HCT116 (cell line): ENCODE data around the gene NPEPL1. TPM values are rescaled to one million over a fixed set of nuclear protein-coding genes. Genes with fewer than 3 reads are reported as not detected.

Source experiments
- ATAC-seq: fragments of 200-7000 bp; cut with Tn5 transposase; 2 replicates; pipeline ENCODE4 v1.9.1; 2020; ENCODE audit warnings: mild to moderate bottlenecking, moderate library complexity
- BruUV-seq: library from RNA; stranded (reverse); fragments of 400-500 nt; replicated peaks from 2 replicates; lab custom pipeline; 2021; lab: Mats Ljungman, UMichigan
- CTCF ChIA-PET: fragments of 300-600 bp; sonication (Branson Sonifier 250); formaldehyde crosslinking; loops from one replicate; lab custom pipeline; 2021; ENCODE audit warnings: antibody characterized with exemption; lab: Charles Lee
- POLR2A ChIA-PET: fragments of 300-600, 350-600 bp; sonication (Branson Sonifier 250); formaldehyde crosslinking; loops from one replicate; lab custom pipeline; 2021; ENCODE audit warnings: antibody characterized with exemption; lab: Charles Lee
- RAD21 ChIA-PET, 2 experiments: fragments of 300-600 bp; sonication (Branson Sonifier 250); formaldehyde crosslinking; loops; one replicate each; lab custom pipeline; 2023; ENCODE audit warnings: low total read pairs in 2 of 2; ENCODE audit not compliant: uncharacterized antibody in 2 of 2, unreplicated experiment in 2 of 2, low non-redundant PET in 1 of 2; lab: Charles Lee
- DNase-seq: peaks from one replicate; pipeline ENCODE4 v3.0.0-alpha.2; 2010; ENCODE audit warnings: low read depth, low spot score
- H2AFZ ChIP-seq: fragments of 200-600 bp; shearing (Covaris generic), sonication (generic); 2 replicates; pipeline ENCODE4 v1.6.1; 2017; ENCODE audit warnings: low read depth, mixed run types, mixed read lengths, antibody characterized with exemption, low read length; ENCODE audit not compliant: poor library complexity, severe bottlenecking
- H3K27ac ChIP-seq: 2 replicates; pipeline ENCODE4 v1.5.1; 2012; ENCODE audit warnings: low read depth, low read length
- H3K27me3 ChIP-seq: fragments of 200-600 bp; sonication (generic); 2 replicates; pipeline ENCODE4 v1.6.1; 2016; ENCODE audit warnings: mixed run types, low read length, mixed read lengths; ENCODE audit not compliant: insufficient read depth
- H3K36me3 ChIP-seq, 2 experiments: fragments of 200-500 bp in 1 of 2; fragments of 200-600 bp in 1 of 2; sonication (Bioruptor generic) in 1 of 2; sonication (generic) in 1 of 2; 2 replicates each; pipeline versions ENCODE4 v1.5.1 to v1.6.1; 2014 to 2016; ENCODE audit warnings: low read length in 2 of 2, inconsistent platforms in 1 of 2, mixed read lengths in 1 of 2, mixed run types in 1 of 2; ENCODE audit not compliant: insufficient read depth in 2 of 2, control insufficient read depth in 1 of 2
- H3K4me1 ChIP-seq, 2 experiments: fragments of 200-600 bp in 1 of 2; sonication (generic) in 1 of 2; 2 replicates each; pipeline versions ENCODE4 v1.5.1 to v1.6.1; 2012 to 2017; ENCODE audit warnings: low read length in 2 of 2, inconsistent platforms in 1 of 2, mild to moderate bottlenecking in 1 of 2, mixed read lengths in 1 of 2, mixed run types in 1 of 2, moderate library complexity in 1 of 2; ENCODE audit not compliant: insufficient read depth in 2 of 2, control insufficient read depth in 1 of 2
- H3K4me2 ChIP-seq: fragments of 200-600 bp; sonication (generic); 2 replicates; pipeline ENCODE4 v1.6.1; 2017; ENCODE audit warnings: mixed run types, low read length, mixed read lengths
- H3K4me3 ChIP-seq, 2 experiments: fragments of 200-600 bp in 1 of 2; sonication (generic) in 1 of 2; replicated peaks in 1 of 2; 2 replicates each; pipeline ENCODE4 v1.5.1; 2011 to 2016; ENCODE audit warnings: low read length in 2 of 2, control low read depth in 1 of 2, low read depth in 1 of 2, mild to moderate bottlenecking in 1 of 2, mixed read lengths in 1 of 2, mixed run types in 1 of 2
- H3K79me2 ChIP-seq: fragments of 200-600 bp; sonication (generic); 2 replicates; pipeline ENCODE4 v1.6.1; 2017; ENCODE audit warnings: mild to moderate bottlenecking, mixed run types, low read length, moderate library complexity, mixed read lengths; ENCODE audit not compliant: insufficient read depth
- H3K9ac ChIP-seq: fragments of 200-600 bp; sonication (generic); 2 replicates; pipeline ENCODE4 v1.6.1; 2016; ENCODE audit warnings: low read length, mixed read lengths
- H3K9me2 ChIP-seq: fragments of 200-600 bp; sonication (generic), shearing (Covaris generic); 2 replicates; pipeline ENCODE4 v1.6.1; 2017; ENCODE audit warnings: mixed run types, mild to moderate bottlenecking, moderate library complexity; ENCODE audit not compliant: insufficient read depth
- H3K9me3 ChIP-seq, 2 experiments: fragments of 200-500 bp in 1 of 2; fragments of 200-600 bp in 1 of 2; sonication (Bioruptor generic) in 1 of 2; sonication (generic) in 1 of 2; 2 replicates each; pipeline ENCODE4 v1.6.1; 2014 to 2017; ENCODE audit warnings: low read length in 2 of 2, mixed read lengths in 2 of 2, inconsistent platforms in 1 of 2, low read depth in 1 of 2, mild to moderate bottlenecking in 1 of 2, mixed run types in 1 of 2, moderate library complexity in 1 of 2; ENCODE audit not compliant: control insufficient read depth in 1 of 2, insufficient read depth in 1 of 2
- H4K20me1 ChIP-seq: fragments of 200-600 bp; sonication (generic), shearing (Covaris generic); 2 replicates; pipeline ENCODE4 v1.6.1; 2017; ENCODE audit warnings: mixed run types, mild to moderate bottlenecking, moderate library complexity; ENCODE audit not compliant: insufficient read depth
- EGR1 ChIP-seq: IDR thresholded peaks from 2 replicates; pipeline ENCODE4 v1.6.1; 2012; ENCODE audit warnings: low read depth
- ELF1 ChIP-seq: IDR thresholded peaks from 2 replicates; pipeline ENCODE4 v1.6.1; 2012; ENCODE audit warnings: low read depth, borderline replicate concordance
- EZH2 ChIP-seq: fragments of 200-600 bp; sonication (generic); IDR thresholded peaks from 2 replicates; pipeline ENCODE4 v1.6.1; 2017; ENCODE audit warnings: antibody characterized with exemption, mixed run types
- FOSL1 ChIP-seq: IDR thresholded peaks from 2 replicates; pipeline ENCODE4 v1.6.1; 2012; ENCODE audit warnings: low read depth
- JUND ChIP-seq: IDR thresholded peaks from 2 replicates; pipeline ENCODE4 v1.6.1; 2012
- POLR2A ChIP-seq: IDR thresholded peaks from 2 replicates; pipeline ENCODE4 v1.7.0; 2011; ENCODE audit warnings: borderline replicate concordance; ENCODE audit not compliant: insufficient read depth, insufficient read length; ENCODE audit errors: extremely low read depth
- SRF ChIP-seq: IDR thresholded peaks from 2 replicates; pipeline ENCODE4 v1.6.1; 2012; ENCODE audit warnings: low read depth
- ZFX ChIP-seq: fragments of 450-650 bp; IDR thresholded peaks from 2 replicates; pipeline ENCODE4 v1.6.1; 2017
- intact Hi-C: fragments of 100-400 bp; cut with micrococcal nuclease; formaldehyde crosslinking; loops from 2 replicates; pipeline ENCODE4 v1.10.0; 2022
- total RNA-seq: library from RNA; stranded (reverse); gene quantifications from one replicate; pipeline ENCODE4 v1.2.1, GENCODE V29; 2021; ENCODE audit not compliant: unreplicated experiment
- TF ChIP-seq, protein P1 (sequence below): IDR thresholded peaks from 2 replicates; pipeline ENCODE4 v1.6.1; 2012; ENCODE audit warnings: low read depth
- TF ChIP-seq, protein P2 (sequence below): IDR thresholded peaks from 2 replicates; pipeline ENCODE4 v1.6.1; 2012
- TF ChIP-seq, protein P3 (sequence below): IDR thresholded peaks from 2 replicates; pipeline ENCODE4 v1.6.1; 2012

NPEPL1 gene
- total RNA-seq, 1 experiment from 2014 or later = 16.6 TPM

DNA sequence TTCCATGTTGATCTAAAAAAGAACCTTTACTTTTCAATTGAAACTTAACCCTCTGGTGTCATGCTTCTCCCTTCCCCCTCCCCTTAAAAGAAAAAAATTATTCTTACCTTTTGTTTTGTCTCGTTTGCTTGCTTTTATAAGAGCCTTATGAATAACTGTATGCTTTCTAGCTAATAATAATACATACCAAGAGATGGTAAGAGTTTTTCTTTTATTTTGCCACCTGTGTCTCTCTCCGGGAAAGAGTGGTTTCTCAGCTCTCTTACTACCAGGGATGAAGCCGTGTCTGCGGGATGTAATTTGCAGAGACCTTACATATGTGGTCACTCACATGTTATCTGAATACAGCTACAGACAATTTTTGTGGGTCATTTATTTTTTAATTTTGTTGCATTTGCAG lies 33.8 kb upstream of the NPEPL1 start (continued):
- TF ChIP-seq, protein P1, sequence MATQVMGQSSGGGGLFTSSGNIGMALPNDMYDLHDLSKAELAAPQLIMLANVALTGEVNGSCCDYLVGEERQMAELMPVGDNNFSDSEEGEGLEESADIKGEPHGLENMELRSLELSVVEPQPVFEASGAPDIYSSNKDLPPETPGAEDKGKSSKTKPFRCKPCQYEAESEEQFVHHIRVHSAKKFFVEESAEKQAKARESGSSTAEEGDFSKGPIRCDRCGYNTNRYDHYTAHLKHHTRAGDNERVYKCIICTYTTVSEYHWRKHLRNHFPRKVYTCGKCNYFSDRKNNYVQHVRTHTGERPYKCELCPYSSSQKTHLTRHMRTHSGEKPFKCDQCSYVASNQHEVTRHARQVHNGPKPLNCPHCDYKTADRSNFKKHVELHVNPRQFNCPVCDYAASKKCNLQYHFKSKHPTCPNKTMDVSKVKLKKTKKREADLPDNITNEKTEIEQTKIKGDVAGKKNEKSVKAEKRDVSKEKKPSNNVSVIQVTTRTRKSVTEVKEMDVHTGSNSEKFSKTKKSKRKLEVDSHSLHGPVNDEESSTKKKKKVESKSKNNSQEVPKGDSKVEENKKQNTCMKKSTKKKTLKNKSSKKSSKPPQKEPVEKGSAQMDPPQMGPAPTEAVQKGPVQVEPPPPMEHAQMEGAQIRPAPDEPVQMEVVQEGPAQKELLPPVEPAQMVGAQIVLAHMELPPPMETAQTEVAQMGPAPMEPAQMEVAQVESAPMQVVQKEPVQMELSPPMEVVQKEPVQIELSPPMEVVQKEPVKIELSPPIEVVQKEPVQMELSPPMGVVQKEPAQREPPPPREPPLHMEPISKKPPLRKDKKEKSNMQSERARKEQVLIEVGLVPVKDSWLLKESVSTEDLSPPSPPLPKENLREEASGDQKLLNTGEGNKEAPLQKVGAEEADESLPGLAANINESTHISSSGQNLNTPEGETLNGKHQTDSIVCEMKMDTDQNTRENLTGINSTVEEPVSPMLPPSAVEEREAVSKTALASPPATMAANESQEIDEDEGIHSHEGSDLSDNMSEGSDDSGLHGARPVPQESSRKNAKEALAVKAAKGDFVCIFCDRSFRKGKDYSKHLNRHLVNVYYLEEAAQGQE = no peak
- TF ChIP-seq FOSL1 (no peak), SRF (no peak), POLR2A (no peak), ELF1 (no peak), EGR1 (no peak), ZFX (no peak), EZH2 (no peak)

GRCh38 chr20:58659841-58660240 lies 32.8 kb upstream of the NPEPL1 start:
- DNase-seq (no peak), ATAC-seq (peak; percentile 49; the same call in 1 of the 2 replicates)
- no peak for TF ChIP-seq POLR2A
- TF ChIP-seq, protein P2, sequence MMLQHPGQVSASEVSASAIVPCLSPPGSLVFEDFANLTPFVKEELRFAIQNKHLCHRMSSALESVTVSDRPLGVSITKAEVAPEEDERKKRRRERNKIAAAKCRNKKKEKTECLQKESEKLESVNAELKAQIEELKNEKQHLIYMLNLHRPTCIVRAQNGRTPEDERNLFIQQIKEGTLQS = no peak
- TF ChIP-seq, protein P3, sequence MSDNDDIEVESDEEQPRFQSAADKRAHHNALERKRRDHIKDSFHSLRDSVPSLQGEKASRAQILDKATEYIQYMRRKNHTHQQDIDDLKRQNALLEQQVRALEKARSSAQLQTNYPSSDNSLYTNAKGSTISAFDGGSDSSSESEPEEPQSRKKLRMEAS = no peak
- no peak for TF ChIP-seq JUND
- 0 out of 2 replicates have a peak, but pooled peaks have one; percentile 17 for TF ChIP-seq ELF1
- no peak for TF ChIP-seq EZH2
- BruUV-seq = no TSS peak
- Histone ChIP-seq H3K4me1 (peaks cover 0 to 9% of the 10 kb centered on the region in 2 experiments; a peak in 1 of 4 replicates), H2AFZ (no peak overlapping the region), H3K4me3 (no peak overlapping the region), H3K27me3 (no peaks in the 10 kb centered on the region), H3K27ac (no peak overlapping the region), H3K9me3 (no peaks in the 10 kb centered on the region), H3K79me2 (peaks cover 99% of the 10 kb centered on the region), H4K20me1 (peaks cover 3% of the 10 kb centered on the region; the same call in 1 of the 2 replicates), H3K36me3 (peaks cover 7 to 20% of the 10 kb centered on the region in 2 experiments; a peak in 3 of 4 replicates), H3K9me2 (no peaks in the 10 kb centered on the region), H3K4me2 (no peak overlapping the region; the same call in 1 of the 2 replicates), H3K9ac (no peak overlapping the region)
- POLR2A ChIA-PET = interaction anchor here (1.0 kb wide), 1 partner anchor 9 kb away, joined by 3 read pairs; the partner anchor contains the start of gene STX16
- intact Hi-C loops = loop anchor here (10.0 kb wide), 2 partner anchors 225 to 395 kb away; no protein-coding TSS in a partner anchor
- RAD21 ChIA-PET = no interaction called here
- CTCF ChIA-PET = interaction anchor here (1.0 kb wide), 1 partner anchor 179 kb away, joined by 4 read pairs; no protein-coding TSS in a partner anchor
